Upper lobe of left lung (tissue), 6 donors: ENCODE measurements around the gene MESD. TPM values are rescaled to one million over a fixed set of nuclear protein-coding genes. Genes with fewer than 3 reads are reported as not detected.

Experiments used
- ATAC-seq, 2 donors: fragments of 200-7000 bp; cut with Tn5 transposase; one replicate each; pipeline ENCODE4 v1.9.1; 2022; ENCODE audit warnings: mild to moderate bottlenecking in 2 of 2, moderate library complexity in 2 of 2; ENCODE audit not compliant: low FRiP score in 2 of 2
- DNase-seq, 2 donors: peaks; one replicate each; pipeline ENCODE4 v3.0.0-alpha.2; 2019 to 2020
- H3K27ac ChIP-seq, 4 donors: fragments of 200-600 bp; sonication (generic); one replicate each; pipeline ENCODE4 v1.5.1; 2016 to 2019
- H3K27me3 ChIP-seq, 4 donors: fragments of 200-600 bp; sonication (generic); one replicate each; pipeline ENCODE4 v1.5.1; 2017 to 2019
- H3K36me3 ChIP-seq, 4 donors: fragments of 200-600 bp; sonication (generic); one replicate each; pipeline ENCODE4 v1.5.1; 2016 to 2019
- H3K4me1 ChIP-seq, 4 donors: fragments of 200-600 bp; sonication (generic); one replicate each; pipeline ENCODE4 v1.5.1; 2018 to 2019
- H3K4me3 ChIP-seq, 4 donors: fragments of 200-600 bp; sonication (generic); one replicate each; pipeline ENCODE4 v1.5.1; 2017 to 2019; ENCODE audit warnings: mild to moderate bottlenecking in 2 of 4, moderate library complexity in 1 of 4
- H3K9me3 ChIP-seq, 4 donors: fragments of 200-600 bp; sonication (generic); one replicate each; pipeline ENCODE4 v1.5.1; 2018 to 2019
- CTCF ChIP-seq, 6 experiments: fragments of 450-650 bp in 4 of 6; fragments of 200-600 bp in 2 of 6; sonication (generic) in 2 of 6; IDR thresholded peaks; one replicate each; pipeline ENCODE4 v1.5.1; 2016 to 2019; ENCODE audit warnings: antibody characterized with exemption in 6 of 6
- EP300 ChIP-seq, 4 donors: sonication (generic); formaldehyde crosslinking; IDR thresholded peaks; one replicate each; pipeline ENCODE4 v1.5.1; 2017; ENCODE audit warnings: antibody characterized with exemption in 4 of 4, control low read depth in 2 of 4
- POLR2A ChIP-seq, 4 donors: fragments of 450-650 bp; IDR thresholded peaks; one replicate each; pipeline ENCODE4 v1.5.1; 2016 to 2017; ENCODE audit warnings: antibody characterized with exemption in 4 of 4, mild to moderate bottlenecking in 2 of 4
- POLR2AphosphoS5 ChIP-seq, 2 donors: sonication (generic); formaldehyde crosslinking; IDR thresholded peaks; one replicate each; pipeline ENCODE4 v1.5.1; 2017; ENCODE audit warnings: antibody characterized with exemption in 2 of 2
- WGBS, 2 donors: methylation state at CpG; one replicate each; pipeline ENCODE4 v1.1.5; 2017 to 2018; 5-methylcytosine and 5-hydroxymethylcytosine counted together
- total RNA-seq, 6 donors: library from RNA; depleted of rRNA in 4 of 6; stranded (reverse); fragments of >200 nt in 4 of 6; gene quantifications; one replicate each; pipeline versions ENCODE4 v1.1.0 to v1.2.1, GENCODE V29; 2016 to 2021
- donor health status: DM: no; HTN: no; CAD: no; lungs with moderate emphysema.
- donor health status: DM: no; HTN: yes; CAD: no; lungs with severe emphysema.

The MESD gene
- total RNA-seq, 6 donors from 2014 or later, result 18.2 to 35.6 (median 23.5) TPM

GRCh38 chr15:80982205-80982604 is 7.4 kb downstream of the MESD start:
- peaks cover 8 to 42% (median 19%) of the 10 kb centered on the region in 4 donors for H3K36me3 ChIP-seq
- TF ChIP-seq CTCF (IDR thresholded peaks at IDR 0.05) (no peak), POLR2AphosphoS5 (IDR thresholded peaks at IDR 0.05) (no peak), EP300 (IDR thresholded peaks at IDR 0.05) (no peak), POLR2A (IDR thresholded peaks at IDR 0.05) (no peak)
- H3K9me3 ChIP-seq, result no peaks in the 10 kb centered on the region
- H3K27me3 ChIP-seq, result no peaks in the 10 kb centered on the region
- WGBS, 2 donors, result 91 to 92% methylated on average over 2 of the region's 2 CpGs
- DNase-seq, result no peak
- H3K4me1 ChIP-seq, result peaks cover 24 to 32% (median 24%) of the 10 kb centered on the region in 4 donors
- H3K4me3 ChIP-seq, result no peak overlapping the region
- H3K27ac ChIP-seq, result no peak overlapping the region
- no peak for ATAC-seq

- Histone ChIP-seq H3K4me1 (peaks cover 6 to 13% (median 9%) of the 10 kb centered on the region in 4 donors), H3K27me3 (no peaks in the 10 kb centered on the region), H3K36me3 (peaks cover 8 to 49% (median 19%) of the 10 kb centered on the region in 4 donors), H3K27ac (no peak overlapping the region), H3K9me3 (no peaks in the 10 kb centered on the region), H3K4me3 (no peak overlapping the region)
- no peak for ATAC-seq
- DNase-seq, result no peak
- TF ChIP-seq EP300 (IDR thresholded peaks at IDR 0.05), result no peak
- no peak for TF ChIP-seq POLR2AphosphoS5 (IDR thresholded peaks at IDR 0.05)
- TF ChIP-seq CTCF (IDR thresholded peaks at IDR 0.05), result no peak
- TF ChIP-seq POLR2A (IDR thresholded peaks at IDR 0.05), result no peak
- 80 to 82% methylated on average over 8 of the region's 8 CpGs for WGBS, 2 donors
These were observed 9.9 kb downstream of the MESD start for GRCh38 chr15:80979538-80980200.

- TF ChIP-seq EP300 (IDR thresholded peaks at IDR 0.05) (no peak), POLR2AphosphoS5 (IDR thresholded peaks at IDR 0.05) (no peak)
- ATAC-seq (no peak), DNase-seq (no peak)
- Histone ChIP-seq H3K9me3 (no peaks in the 10 kb centered on the region), H3K27ac (no peak overlapping the region), H3K4me1 (peaks cover 3 to 13% (median 8%) of the 10 kb centered on the region in 4 donors), H3K27me3 (no peaks in the 10 kb centered on the region), H3K36me3 (peaks cover 8 to 49% (median 19%) of the 10 kb centered on the region in 4 donors), H3K4me3 (no peak overlapping the region)
- 91 to 92% methylated on average over 7 of the region's 7 CpGs for WGBS, 2 donors
These were observed 10.8 kb downstream of the MESD start for GRCh38 chr15:80978685-80979329.

- no peak for TF ChIP-seq EP300 (IDR thresholded peaks at IDR 0.05)
- no peak for TF ChIP-seq POLR2A (IDR thresholded peaks at IDR 0.05)
- TF ChIP-seq CTCF (IDR thresholded peaks at IDR 0.05), result peak; percentile 37 to 77 (median 66)
- Histone ChIP-seq H3K9me3 (no peaks in the 10 kb centered on the region), H3K27ac (no peak overlapping the region), H3K36me3 (peaks cover 8 to 49% (median 20%) of the 10 kb centered on the region in 4 donors), H3K4me3 (no peak overlapping the region), H3K27me3 (no peaks in the 10 kb centered on the region), H3K4me1 (peaks cover 3 to 16% (median 9%) of the 10 kb centered on the region in 4 donors)
- 19 to 32% methylated on average over 7 of the region's 7 CpGs for WGBS, 2 donors
- peak in 1 of 2 donors; percentile 74 for DNase-seq
- ATAC-seq, result peak; percentile 82 to 94
These were observed 12.0 kb downstream of the MESD start for GRCh38 chr15:80977627-80978036.

- ATAC-seq, result no peak
- peaks cover 8 to 51% (median 22%) of the 10 kb centered on the region in 4 donors for H3K36me3 ChIP-seq
- H3K4me1 ChIP-seq, result peaks cover 3 to 16% (median 9%) of the 10 kb centered on the region in 4 donors
- H3K4me3 ChIP-seq, result no peak overlapping the region
- TF ChIP-seq POLR2AphosphoS5 (IDR thresholded peaks at IDR 0.05), result no peak
- TF ChIP-seq EP300 (IDR thresholded peaks at IDR 0.05), result no peak
- no peak for TF ChIP-seq POLR2A (IDR thresholded peaks at IDR 0.05)
- TF ChIP-seq CTCF (IDR thresholded peaks at IDR 0.05), result no peak
- DNase-seq, result peak in 1 of 2 donors; percentile 35
- WGBS, 2 donors, result 98 to 99% methylated on average over 4 of the region's 4 CpGs
- H3K9me3 ChIP-seq, result no peaks in the 10 kb centered on the region
- H3K27ac ChIP-seq, result no peak overlapping the region
- H3K27me3 ChIP-seq, result no peaks in the 10 kb centered on the region
These were observed 12.8 kb downstream of the MESD start for GRCh38 chr15:80976851-80977250.
